K562 (cell line): ENCODE data around the gene IFFO2. TPM values are rescaled to one million over a fixed set of nuclear protein-coding genes. Genes with fewer than 3 reads are reported as not detected.

ENCODE experiments used
- ATAC-seq: fragments of 200-7000 bp; cut with Tn5 transposase; 3 replicates; pipeline ENCODE4 v1.9.1; 2020; ENCODE audit warnings: moderate library complexity
- BruUV-seq: library from RNA; stranded (reverse); fragments of 400-500 nt; replicated peaks from 2 replicates; lab custom pipeline; 2021; lab: Mats Ljungman, UMichigan
- CTCF ChIA-PET: fragments of 300-600 bp; formaldehyde crosslinking; extraction: SDS; loops from one replicate; lab custom pipeline; 2021; ENCODE audit warnings: low intra/inter-chr PET ratio; lab: Yijun Ruan, JAX
- POLR2A ChIA-PET: fragments of 300-600, 350-650 bp; sonication (Branson Sonifier 250); formaldehyde crosslinking; extraction: SDS; loops from one replicate; lab custom pipeline; 2021; ENCODE audit warnings: antibody characterized with exemption, inconsistent platforms; lab: Yijun Ruan, JAX
- DNase-seq, 4 experiments: peaks; one replicate each; pipeline versions ENCODE4 v3.0.0 to v3.0.0-alpha.2; 2011 to 2018; ENCODE audit warnings: low spot score in 3 of 4, mixed read lengths in 3 of 4; ENCODE audit errors: extremely low read depth in 1 of 4
- FAIRE-seq: peaks from 2 replicates; lab custom pipeline; 2011; peaks lifted over from hg19 to GRCh38; lab: Jason Lieb, UNC
- H2AFZ ChIP-seq: 2 replicates; pipeline ENCODE4 v1.6.0; 2011; ENCODE audit warnings: low read depth, low read length, control low read depth, inconsistent platforms
- H3K27ac ChIP-seq: fragments of 200-600 bp; 3 replicates; pipeline ENCODE4 v1.8.0; 2011; ENCODE audit warnings: low read depth, mild to moderate bottlenecking, control low read depth, inconsistent platforms, low read length, moderate library complexity, mixed read lengths; ENCODE audit errors: extremely low read depth
- H3K27me3 ChIP-seq, 2 experiments: fragments of 300-600 bp in 1 of 2; 2 replicates in 1 of 2; 3 replicates in 1 of 2; pipeline versions ENCODE4 v1.6.0 to v1.8.0; 2011; ENCODE audit warnings: inconsistent platforms in 2 of 2, low read length in 2 of 2, mild to moderate bottlenecking in 1 of 2, mixed read lengths in 1 of 2, moderate library complexity in 1 of 2; ENCODE audit not compliant: control insufficient read depth in 2 of 2, insufficient read depth in 2 of 2
- H3K36me3 ChIP-seq: fragments of 300-600 bp; 3 replicates; pipeline ENCODE4 v1.8.0; 2011; ENCODE audit warnings: mild to moderate bottlenecking, low read length, inconsistent platforms; ENCODE audit not compliant: control insufficient read depth, insufficient read depth
- H3K4me1 ChIP-seq, 2 experiments: fragments of 200-600 bp in 1 of 2; replicated peaks in 1 of 2; 2 replicates in 1 of 2; 3 replicates in 1 of 2; pipeline versions ENCODE4 v1.5.1 to v1.8.0; 2011; ENCODE audit warnings: inconsistent platforms in 2 of 2, low read length in 2 of 2, mild to moderate bottlenecking in 1 of 2, mixed read lengths in 1 of 2, moderate library complexity in 1 of 2; ENCODE audit not compliant: control insufficient read depth in 2 of 2, insufficient read depth in 2 of 2
- H3K4me2 ChIP-seq: 2 replicates; pipeline ENCODE4 v1.6.1; 2011; ENCODE audit warnings: low read length, control low read depth, inconsistent platforms, mixed read lengths; ENCODE audit not compliant: insufficient read depth
- H3K4me3 ChIP-seq: fragments of 200-600 bp; sonication (generic), shearing (Covaris generic); 2 replicates; pipeline ENCODE4 v1.5.1; 2016; ENCODE audit warnings: control low read depth, inconsistent platforms
- H3K79me2 ChIP-seq: fragments of 200-600 bp; 3 replicates; pipeline ENCODE4 v1.8.0; 2011; ENCODE audit warnings: low read length, inconsistent platforms; ENCODE audit not compliant: control insufficient read depth, insufficient read depth
- H3K9ac ChIP-seq, 2 experiments: 2 replicates each; pipeline versions ENCODE4 v1.6.0 to v1.6.1; 2011; ENCODE audit warnings: low read depth in 2 of 2, low read length in 2 of 2, control low read depth in 1 of 2, inconsistent platforms in 1 of 2, mild to moderate bottlenecking in 1 of 2, mixed read lengths in 1 of 2; ENCODE audit not compliant: insufficient read depth in 1 of 2
- H3K9me1 ChIP-seq: one replicate; pipeline ENCODE4 v1.6.0; 2011; ENCODE audit warnings: inconsistent platforms, mild to moderate bottlenecking, low read length, moderate library complexity; ENCODE audit not compliant: control insufficient read depth, insufficient read depth
- H3K9me3 ChIP-seq: replicated peaks from 2 replicates; pipeline ENCODE4 v1.5.1; 2011; ENCODE audit warnings: low read depth, low read length, inconsistent platforms; ENCODE audit not compliant: control insufficient read depth, insufficient read depth
- H4K20me1 ChIP-seq: replicated peaks from 2 replicates; pipeline ENCODE4 v1.6.1; 2011; ENCODE audit warnings: low read length, inconsistent platforms, mixed read lengths; ENCODE audit not compliant: control insufficient read depth, insufficient read depth
- ARHGAP35 ChIP-seq: fragments of 450-650 bp; IDR thresholded peaks from 2 replicates; pipeline ENCODE4 v1.6.1; 2018; ENCODE audit not compliant: partially characterized antibody
- DLX4 ChIP-seq: fragments of 250-450 bp; sonication (Bioruptor Pico); IDR thresholded peaks from 2 replicates; pipeline ENCODE4 v1.6.1; 2021; ENCODE audit warnings: mild to moderate bottlenecking
- MBD2 ChIP-seq: sonication (generic); IDR thresholded peaks from 2 replicates; pipeline ENCODE4 v1.6.1; 2016; ENCODE audit warnings: low read depth, borderline replicate concordance
- MEIS2 ChIP-seq: fragments of 450-650 bp; IDR thresholded peaks from 2 replicates; pipeline ENCODE4 v1.6.1; 2014; ENCODE audit warnings: mild to moderate bottlenecking; ENCODE audit not compliant: partially characterized antibody
- POLR3G ChIP-seq: IDR thresholded peaks from 2 replicates; pipeline ENCODE4 v1.6.1; 2011; ENCODE audit not compliant: insufficient read length, insufficient replicate concordance; ENCODE audit errors: extremely low read depth
- POU5F1 ChIP-seq: fragments of 150-350 bp; IDR thresholded peaks from 2 replicates; pipeline ENCODE4 v1.6.1; 2014; ENCODE audit warnings: borderline replicate concordance, low read length, low read depth, mild to moderate bottlenecking; ENCODE audit not compliant: partially characterized antibody
- RAD21 ChIP-seq, 2 experiments: fragments of 250-450 bp in 1 of 2; fragments of 450-650 bp in 1 of 2; sonication (Bioruptor Pico) in 1 of 2; formaldehyde crosslinking in 1 of 2; IDR thresholded peaks in 1 of 2; conservative IDR thresholded peaks in 1 of 2; 2 replicates each; pipeline versions ENCODE4 v1.4.0 to v1.8.0; 2020 to 2022; ENCODE audit warnings: mild to moderate bottlenecking in 2 of 2, moderate library complexity in 1 of 2
- WHSC1 ChIP-seq: IDR thresholded peaks from one replicate; pipeline ENCODE4 v1.6.1; 2012; ENCODE audit warnings: low read length, control low read depth, inconsistent platforms
- ZBTB49 ChIP-seq: sonication (generic); formaldehyde crosslinking; IDR thresholded peaks from 2 replicates; pipeline ENCODE4 v1.8.0; 2022; ENCODE audit warnings: missing genetic modification reagents, mild to moderate bottlenecking, borderline replicate concordance
- ZNF143 ChIP-seq: sonication (generic); formaldehyde crosslinking; IDR thresholded peaks from 2 replicates; pipeline ENCODE4 v1.9.0; 2022; ENCODE audit warnings: mild to moderate bottlenecking, missing genetic modification reagents
- ZNF589 ChIP-seq: fragments of 200-800 bp; sonication (Bioruptor generic); IDR thresholded peaks from 2 replicates; pipeline ENCODE4 v1.6.1; 2016; ENCODE audit warnings: low read depth, missing genetic modification characterization, missing compliant biosample characterization
- WGBS: fragments of 100-300 bp; shearing (Covaris generic); methylation state at CpG from one replicate; pipeline ENCODE4 v1.1.6; 2016; ENCODE audit warnings: low coverage, mixed read lengths; ENCODE audit not compliant: insufficient coverage; ENCODE audit errors: missing lambda C conversion rate; 5-methylcytosine and 5-hydroxymethylcytosine counted together
- in situ Hi-C: fragments of 300-500 bp; cut with MboI; formaldehyde crosslinking; loops from 4 replicates; pipeline ENCODE4 v1.15.0; 2018; ENCODE audit warnings: inconsistent platforms, mixed read lengths
- intact Hi-C: fragments of 100-400 bp; cut with micrococcal nuclease; formaldehyde crosslinking; loops from 2 replicates; pipeline ENCODE4 v1.14.2; 2022
- polyA plus RNA-seq, 8 experiments: library from polyadenylated mRNA; depleted of rRNA in 4 of 8; stranded (reverse) in 5 of 8; unstranded in 3 of 8; fragments of >200 nt; fragmentation: Nextera tagmentation in 2 of 8; fragmentation: Illumina TruSeq in 1 of 8; extraction: Ambion mirVana in 2 of 8; extraction: Trizol in 1 of 8; gene quantifications; 2 replicates each; pipeline versions ENCODE4 v1.2.1 to v1.2.3, GENCODE V29; 2011 to 2014; ENCODE audit warnings: inconsistent platforms in 1 of 8, missing spikeins in 1 of 8
- total RNA-seq, 7 experiments: library from RNA; depleted of rRNA in 6 of 7; stranded (reverse); fragments of >200 nt in 6 of 7; fragmentation: Illumina TruSeq in 2 of 7; extraction: Trizol in 2 of 7; gene quantifications; 2 replicates each; pipeline versions ENCODE4 v1.2.1 to v1.2.3, GENCODE V29; 2011 to 2021; ENCODE audit warnings: low replicate concordance in 1 of 7

The IFFO2 gene
- total and polyA plus RNA-seq, 9 of the 15 experiments (the other 6 are each of a cell fraction or from before 2014, with no cell fraction given) = 0.15 to 1.0 (median 0.44) TPM; not detected in 2

- H3K4me2 ChIP-seq = no peak overlapping the region
- 0 out of 3 replicates have a peak, but pooled peaks cover 4% of the 10 kb centered on the region for H3K36me3 ChIP-seq
- no peak for FAIRE-seq
- intact Hi-C loops = loop anchor here (10.0 kb wide), 1 partner anchor 754 kb away; no protein-coding TSS in a partner anchor
- in situ Hi-C loops = loop anchor here (10.0 kb wide), 1 partner anchor 324 kb away; no protein-coding TSS in a partner anchor
- peaks cover 11% of the 10 kb centered on the region; the same call in 1 of the 3 replicates for H3K79me2 ChIP-seq
- no peaks in the 10 kb centered on the region for H3K27me3 ChIP-seq
- 82% methylated on average over 10 of the region's 10 CpGs for WGBS
- ChIA-PET CTCF (no interaction called here), POLR2A (interaction anchor here (0.7 to 1.5 kb wide), 4 partner anchors 8 to 22 kb away, joined by 3 to 7 read pairs (median 4); no protein-coding TSS in a partner anchor)
- no peak for TF ChIP-seq MBD2
- TF ChIP-seq POU5F1 = no peak
- no peak for TF ChIP-seq ZBTB49 (CRISPR knock-in tag)
- no peak for TF ChIP-seq RAD21 (CRISPR knock-in tag; conservative IDR thresholded peaks at IDR 0.05 in 1 of 2, IDR thresholded peaks at IDR 0.05 in 1 of 2)
- TF ChIP-seq ARHGAP35 = no peak
- no peak for TF ChIP-seq DLX4 (CRISPR knock-in tag)
- TF ChIP-seq POLR3G = no peak
- no peak for TF ChIP-seq ZNF143 (CRISPR knock-in tag)
- no peak for TF ChIP-seq ZNF589 (CRISPR knock-in tag)
- no peak for TF ChIP-seq MEIS2
- no peak for TF ChIP-seq WHSC1
- no peaks in the 10 kb centered on the region for H3K9me3 ChIP-seq
- no peak overlapping the region for H3K9ac ChIP-seq
- DNase-seq = no peak
- H3K27ac ChIP-seq = no peak overlapping the region
- H3K4me3 ChIP-seq = no peak overlapping the region
- no peak for ATAC-seq
- no peak overlapping the region for H2AFZ ChIP-seq
- peaks cover 10% of the 10 kb centered on the region for H4K20me1 ChIP-seq
- no peaks in the 10 kb centered on the region for H3K9me1 ChIP-seq
- peaks cover 24 to 33% of the 10 kb centered on the region in 2 experiments for H3K4me1 ChIP-seq
- BruUV-seq = no TSS peak
Observed at GRCh38 chr1:18900303-18900841, 56.1 kb downstream of the IFFO2 start.
